NOMO-1 treated with dmso at 0.1 percent for 144 hours (cell line): ENCODE results near the gene TPCN1.

Experiments
- DNase-seq: peaks from one replicate; lab custom pipeline; 2025; ENCODE audit not compliant: unreplicated experiment; lab: John Stamatoyannopoulos, UW

TPCN1 gene

DNA sequence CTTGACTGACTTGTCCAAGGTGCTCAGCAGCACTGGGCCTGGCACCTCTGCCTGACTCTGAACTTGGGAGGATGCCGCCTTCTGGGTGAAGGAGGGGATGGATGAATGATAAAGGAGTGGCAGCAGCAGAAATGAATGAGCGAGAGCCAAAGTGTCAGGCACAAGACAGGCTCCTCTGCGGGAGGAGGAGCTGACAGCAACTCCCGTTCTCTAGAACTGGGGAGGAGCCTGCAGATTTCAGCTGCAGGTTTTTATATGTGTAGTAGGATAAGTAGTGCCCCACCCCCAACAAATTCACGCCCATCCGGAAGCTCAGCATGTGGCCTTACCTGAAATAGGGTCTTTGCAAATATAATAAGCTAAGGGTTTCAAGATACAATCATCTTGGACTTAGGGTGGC is 80.5 kb downstream of the TPCN1 start:
- no peak for DNase-seq

DNA sequence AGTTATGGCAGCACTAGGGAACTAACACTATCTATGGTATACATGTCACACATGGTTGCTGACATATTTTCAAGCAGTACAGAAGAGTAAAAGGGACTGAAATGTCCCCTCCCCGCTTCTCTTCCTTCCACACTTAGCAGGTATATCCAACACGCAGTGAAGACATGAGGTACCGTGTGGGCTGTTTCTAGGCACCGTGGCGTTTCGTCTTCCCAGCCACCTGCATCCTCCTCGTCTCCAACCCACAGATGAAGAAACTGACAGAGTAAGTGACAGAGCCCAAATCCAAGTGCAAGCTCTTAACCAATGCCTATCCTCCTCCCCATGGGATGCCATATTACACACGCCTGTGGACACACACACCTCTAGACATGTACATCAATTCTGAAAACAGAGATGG is 81.2 kb downstream of the TPCN1 start:
- DNase-seq, result no peak

DNA sequence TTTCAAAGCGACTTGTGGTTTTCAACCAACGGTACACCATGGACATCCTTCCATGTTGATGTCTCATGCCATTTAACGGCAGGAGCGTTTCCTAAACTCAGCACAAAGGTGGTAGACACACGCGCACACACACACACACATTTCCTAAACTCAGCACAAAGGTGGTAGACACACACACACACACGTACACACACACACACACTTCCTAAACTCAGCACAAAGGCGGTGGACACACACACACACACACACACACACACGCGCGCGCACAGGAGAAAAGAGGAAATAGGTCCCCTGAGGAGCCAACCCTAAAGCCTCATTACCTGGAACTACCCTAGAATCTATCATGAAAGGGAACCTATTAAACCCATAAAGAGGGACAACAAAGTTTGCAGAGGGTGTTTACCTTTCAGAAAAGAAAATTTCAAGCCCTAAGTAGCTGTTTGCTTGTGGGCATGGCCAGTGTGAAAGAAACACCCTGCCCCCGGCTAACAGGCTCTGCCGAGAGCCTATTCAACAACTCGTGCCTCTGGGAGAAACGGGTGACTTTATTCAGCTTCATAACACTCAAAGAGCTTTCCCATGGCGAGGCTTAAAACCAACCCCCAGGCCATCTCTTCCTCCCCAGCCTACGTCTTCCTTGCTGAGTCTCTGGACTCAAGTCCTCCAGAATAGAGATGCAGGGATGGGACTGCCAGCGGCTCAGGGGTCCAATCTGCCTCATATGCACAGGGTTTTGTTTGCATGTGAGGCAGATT is 81.8 kb downstream of the TPCN1 start:
- DNase-seq, result no peak

- DNase-seq, result no peak
Observed at GRCh38 chr12:113305281-113305856, 84.1 kb downstream of the TPCN1 start.

GRCh38 chr12:113306382-113306781 is 85.1 kb downstream of the TPCN1 start:
- DNase-seq, result no peak

GRCh38 chr12:113310489-113310888 is 89.2 kb downstream of the TPCN1 start:
- no peak for DNase-seq

DNA sequence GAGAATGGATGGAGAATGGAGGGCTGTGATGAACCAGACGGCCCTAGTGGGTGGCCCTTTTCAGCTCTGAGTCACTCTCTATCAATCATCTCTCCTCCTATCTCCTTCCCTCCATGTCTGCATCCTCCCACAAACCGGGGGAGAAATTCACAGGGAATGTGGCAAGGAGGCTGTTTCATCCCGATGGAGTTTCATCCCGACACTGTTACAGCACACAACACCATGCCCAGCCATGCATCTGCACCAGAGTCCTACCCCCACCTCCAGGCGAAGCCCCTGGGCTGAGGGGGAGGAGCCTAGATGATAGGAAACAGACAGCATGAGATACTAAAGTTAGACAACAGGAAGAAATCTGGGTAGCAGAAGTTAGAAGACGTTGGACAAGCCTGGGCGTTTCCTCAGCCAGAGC is 92.9 kb downstream of the TPCN1 start:
- no peak for DNase-seq

DNA sequence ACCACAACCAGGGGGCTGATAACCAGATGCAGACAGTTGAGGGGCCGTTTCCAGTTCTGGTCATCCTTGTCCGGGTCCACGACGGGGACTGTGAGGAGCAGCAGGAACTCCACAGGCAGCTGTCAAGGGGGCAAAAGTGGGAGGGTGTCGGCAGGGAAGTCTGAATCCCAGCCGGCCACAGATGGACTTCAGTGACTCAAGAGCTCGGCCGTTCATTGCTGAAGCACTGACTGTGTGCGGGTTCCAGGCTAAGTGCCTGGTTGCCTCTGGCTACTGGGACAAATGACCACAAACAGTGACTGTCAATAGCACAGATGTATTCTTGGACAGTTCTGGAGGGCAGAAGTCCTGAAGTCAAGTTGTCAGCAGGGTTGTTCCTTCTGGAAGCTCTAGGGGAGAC is 94.1 kb downstream of the TPCN1 start:
- no peak for DNase-seq

GRCh38 chr12:113316155-113316554 is 94.9 kb downstream of the TPCN1 start:
- no peak for DNase-seq

- no peak for DNase-seq
Observed at GRCh38 chr12:113317122-113317521, 95.9 kb downstream of the TPCN1 start.

DNA sequence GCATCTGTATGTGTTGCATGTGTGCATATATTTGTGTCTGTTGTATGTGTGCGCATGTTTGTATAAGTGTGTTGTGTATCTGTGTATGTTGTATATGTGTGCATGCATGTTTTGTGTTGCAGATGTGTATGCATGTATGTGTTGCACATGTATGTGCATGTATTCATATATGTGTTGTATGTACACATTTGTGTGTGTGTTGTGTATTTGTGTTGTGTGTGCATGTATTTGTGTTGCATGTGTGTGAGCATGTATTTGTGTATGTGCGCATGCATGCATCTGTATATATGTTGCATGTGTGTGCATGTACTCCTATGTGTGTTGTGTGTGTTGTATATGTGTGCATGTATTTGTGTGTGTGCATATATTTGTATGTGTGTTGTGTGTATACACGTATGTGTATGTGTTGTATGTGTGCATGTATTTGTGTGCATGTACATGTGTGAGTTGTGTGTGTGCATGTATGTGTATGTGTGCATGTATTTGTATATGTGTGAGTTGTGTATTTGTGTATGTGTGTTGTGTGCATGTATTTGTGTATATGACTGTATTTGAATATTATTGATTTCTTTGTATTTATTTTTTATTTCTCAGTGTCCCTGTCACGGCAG is 96.9 kb downstream of the TPCN1 start:
- DNase-seq, result no peak

- DNase-seq, result no peak
Observed at GRCh38 chr12:113318900-113319628, 97.8 kb downstream of the TPCN1 start.

GRCh38 chr12:113320401-113320800 is 99.1 kb downstream of the TPCN1 start:
- DNase-seq, result no peak

GRCh38 chr12:113322343-113322742 is 101.1 kb downstream of the TPCN1 start:
- no peak for DNase-seq

DNA sequence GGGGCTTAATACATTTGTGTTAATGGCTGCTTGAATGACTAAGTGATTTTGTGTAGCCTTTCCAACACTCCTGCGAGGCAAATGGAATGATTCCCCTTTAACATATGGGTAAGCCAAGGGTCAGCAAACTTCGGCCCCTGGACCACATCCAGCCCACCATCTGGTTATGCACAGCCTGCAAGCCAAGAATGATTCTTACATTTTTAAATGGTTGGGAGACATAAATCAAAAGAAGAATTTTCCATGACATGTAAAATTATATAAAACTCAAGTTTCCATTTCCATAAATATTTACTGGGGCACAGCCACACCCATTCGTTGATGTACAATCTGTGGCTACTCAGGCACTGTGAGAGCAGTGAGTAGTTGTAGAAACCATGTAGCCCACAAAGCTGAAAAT is 104.7 kb downstream of the TPCN1 start:
- DNase-seq, result no peak

DNA sequence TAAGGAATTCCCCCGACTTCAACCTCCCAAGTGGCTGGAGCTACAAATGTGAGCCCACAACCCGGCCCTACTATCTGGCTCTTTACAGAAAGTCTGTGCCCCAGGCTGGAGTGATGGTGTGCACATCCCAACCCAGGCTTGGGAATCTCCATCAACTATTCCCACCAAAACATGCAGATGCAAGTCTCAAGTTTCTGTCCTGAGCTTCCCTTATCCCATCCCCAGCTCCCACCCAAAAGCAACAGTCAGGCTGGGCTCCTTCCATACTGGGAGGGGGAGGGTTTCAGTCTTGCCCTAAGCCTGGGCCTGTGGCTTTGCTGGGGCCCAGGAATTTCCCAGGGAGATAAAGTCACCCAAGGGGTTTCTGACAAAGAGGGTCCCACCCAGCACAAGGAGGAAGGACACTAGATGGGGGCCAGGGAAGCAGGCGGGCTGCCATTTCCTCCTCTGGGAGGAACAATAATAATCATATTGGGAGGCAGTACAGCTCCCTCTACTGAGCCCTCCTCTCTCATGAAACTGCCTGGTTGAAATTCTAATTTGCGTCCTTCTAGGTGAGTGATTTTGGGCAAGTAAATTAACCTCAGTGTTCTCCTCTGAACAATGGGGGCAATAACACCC is 105.6 kb downstream of the TPCN1 start:
- DNase-seq, result no peak

DNA sequence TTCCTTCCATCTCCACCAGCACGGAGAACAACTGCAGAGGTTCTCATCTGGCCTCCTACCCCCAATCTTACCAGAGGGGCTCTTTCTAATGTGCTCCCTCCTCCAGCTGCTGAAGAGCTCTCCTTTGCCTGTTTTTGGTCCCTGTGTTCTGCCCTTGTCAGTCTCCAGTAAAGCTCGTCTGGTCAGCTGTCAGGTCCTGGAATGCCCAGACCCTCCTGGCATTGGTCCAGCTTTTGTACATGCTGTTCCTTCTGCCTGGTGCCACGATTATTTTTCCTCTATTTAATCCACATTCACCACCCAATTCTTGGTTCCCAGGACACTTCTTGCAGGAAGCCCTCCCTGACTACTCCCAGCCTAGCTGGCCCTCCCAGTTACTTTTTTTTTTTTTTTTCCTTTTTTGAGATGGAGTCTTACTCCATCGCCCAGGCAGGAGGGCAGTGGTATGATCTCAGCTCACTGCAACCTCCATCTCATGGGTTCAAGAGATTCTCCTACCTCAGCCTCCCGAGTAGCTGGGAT is 107.2 kb downstream of the TPCN1 start:
- DNase-seq, result no peak

DNA sequence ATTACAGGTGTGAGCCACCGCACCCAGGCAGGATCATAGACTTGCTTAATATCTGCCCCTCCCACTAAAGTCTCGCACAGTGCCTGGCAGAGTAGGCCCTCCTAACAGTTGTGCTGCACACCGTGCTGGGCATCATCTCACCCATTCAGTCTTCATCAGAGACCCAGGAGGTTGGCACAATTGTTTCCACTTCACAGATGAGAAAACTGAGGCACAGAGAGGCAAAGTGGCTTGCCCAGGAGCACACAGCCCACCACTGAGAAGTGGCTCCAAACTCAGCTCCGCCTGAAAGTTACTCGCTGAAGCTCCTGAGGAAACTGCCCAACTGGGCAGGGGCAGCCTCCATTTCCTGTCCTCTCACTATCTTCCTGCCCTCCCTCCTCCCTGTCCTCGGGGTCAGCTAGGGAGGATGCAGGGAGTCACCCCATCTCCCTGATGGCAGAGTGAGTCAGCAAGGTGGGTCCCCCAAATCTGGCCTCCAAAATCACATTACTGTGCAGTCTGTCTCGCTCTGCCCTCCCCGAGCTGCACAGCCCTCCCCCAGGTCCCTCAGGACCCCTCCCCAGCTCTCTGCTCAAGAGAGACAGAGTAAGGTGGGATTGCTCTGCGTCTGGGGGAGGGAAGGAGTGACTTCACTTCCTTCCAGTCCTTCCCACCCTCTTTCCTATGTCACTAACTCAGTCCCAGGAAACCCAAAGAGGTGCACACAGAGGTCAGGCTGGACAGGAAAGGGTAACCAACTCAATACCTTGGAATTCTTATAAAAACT is 107.9 kb downstream of the TPCN1 start:
- DNase-seq, result no peak

DNA sequence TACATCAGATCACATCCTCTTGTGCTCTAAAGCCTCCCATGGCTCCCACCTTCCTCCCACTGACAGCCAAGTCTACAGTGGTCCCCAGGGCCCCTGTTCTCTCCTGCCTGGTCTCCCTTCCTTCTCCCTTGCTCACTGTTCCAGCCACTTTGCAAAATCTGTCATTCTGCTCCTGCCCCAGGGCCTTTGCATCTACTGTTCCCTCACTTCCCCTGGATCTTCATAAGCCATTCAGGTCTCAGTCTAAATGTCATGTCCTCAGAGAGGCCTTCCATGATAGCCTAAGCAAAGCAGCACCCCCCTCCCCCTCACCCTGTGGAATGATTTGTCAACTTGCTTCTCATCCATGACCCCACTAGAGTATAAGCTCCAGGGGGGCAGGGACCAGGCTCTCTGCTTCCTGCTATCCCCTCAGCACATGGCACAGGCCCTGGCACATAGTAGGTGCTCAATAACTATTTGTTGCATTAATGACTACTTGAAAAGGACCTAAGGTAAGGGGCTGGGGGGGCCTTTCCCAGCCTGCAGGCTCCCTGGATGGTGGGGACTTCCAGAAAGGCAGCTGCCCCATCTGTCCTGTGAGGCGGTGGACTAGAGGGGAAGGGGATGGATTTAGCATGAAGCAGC is 108.6 kb downstream of the TPCN1 start:
- DNase-seq, result no peak

DNA sequence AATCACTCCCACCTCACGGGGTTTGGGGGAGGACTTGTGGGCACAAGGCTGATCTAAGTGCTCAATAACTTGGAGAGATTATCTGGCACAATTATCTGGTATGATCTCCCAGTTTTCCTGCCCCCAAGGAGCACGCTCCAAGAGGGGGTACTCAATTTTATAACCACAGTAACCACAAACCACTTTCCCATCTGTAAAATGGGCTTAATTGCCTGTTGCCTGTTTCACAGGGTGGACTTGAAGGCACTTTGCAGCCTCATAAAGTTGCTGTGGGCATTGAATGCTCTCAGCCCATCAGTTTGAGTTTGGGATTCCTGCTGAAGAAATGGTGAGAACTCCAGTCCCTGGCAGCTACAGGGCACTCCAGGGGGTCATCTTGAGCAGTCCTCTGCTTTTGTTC is 109.2 kb downstream of the TPCN1 start:
- DNase-seq, result no peak
